Cardiac muscle cell (in vitro differentiated cells and primary cell): ENCODE measurements around the gene GRIA1. TPM values are rescaled to one million over a fixed set of nuclear protein-coding genes. Genes with fewer than 3 reads are reported as not detected.
A peak's percentile ranks its signal among the peaks of the same experiment; 100 is the strongest.

Experiments used
- DNase-seq, 2 donors: peaks; one replicate each; pipeline versions ENCODE4 v3.0.0 to v3.0.0-alpha.2; 2010 to 2017; ENCODE audit warnings: low read depth in 1 of 2, low spot score in 1 of 2
- H3K27ac ChIP-seq: fragments of 200-600 bp; sonication (generic); 2 replicates; pipeline ENCODE4 v1.5.1; 2016
- H3K27me3 ChIP-seq: fragments of 200-600 bp; sonication (generic); 2 replicates; pipeline ENCODE4 v1.6.0; 2016; ENCODE audit warnings: control low read depth
- H3K36me3 ChIP-seq: fragments of 200-600 bp; sonication (generic); 2 replicates; pipeline ENCODE4 v1.5.1; 2016; ENCODE audit warnings: control low read depth
- H3K4me1 ChIP-seq: fragments of 200-600 bp; sonication (generic); 2 replicates; pipeline ENCODE4 v1.8.1; 2017; ENCODE audit warnings: low read depth, mild to moderate bottlenecking, mixed run types
- H3K4me3 ChIP-seq: fragments of 200-600 bp; sonication (generic); 2 replicates; pipeline ENCODE4 v1.5.1; 2016; ENCODE audit warnings: mild to moderate bottlenecking
- H3K9me3 ChIP-seq: fragments of 200-600 bp; sonication (generic); 2 replicates; pipeline ENCODE4 v1.5.1; 2017; ENCODE audit warnings: low read depth, mild to moderate bottlenecking, control low read depth
- CTCF ChIP-seq: IDR thresholded peaks from 2 replicates; pipeline ENCODE4 v1.5.1; 2012; ENCODE audit warnings: low read depth, mild to moderate bottlenecking, low read length
- polyA plus RNA-seq: library from polyadenylated mRNA; unstranded; fragments of >200 nt; fragmentation: Nextera tagmentation; extraction: Ambion mirVana; gene quantifications from 2 replicates; pipeline ENCODE4 v1.2.1, GENCODE V29; 2016
- total RNA-seq: library from RNA; depleted of rRNA; stranded (reverse); fragments of >200 nt; gene quantifications from 2 replicates; pipeline ENCODE4 v1.2.3, GENCODE V29; 2016

The GRIA1 gene
- total and polyA plus RNA-seq, 2 experiments from 2014 or later: 1.6 to 2.3 TPM

GRCh38 chr5:153513156-153513555 lies 22.7 kb downstream of the GRIA1 start:
- Histone ChIP-seq H3K27ac (no peak overlapping the region), H3K4me3 (no peak overlapping the region), H3K9me3 (no peaks in the 10 kb centered on the region), H3K27me3 (no peaks in the 10 kb centered on the region), H3K36me3 (no peaks in the 10 kb centered on the region), H3K4me1 (no peaks in the 10 kb centered on the region)
- no peak for TF ChIP-seq CTCF
- peak in 1 of 2 donors; percentile 61 for DNase-seq

GRCh38 chr5:153515301-153515700 lies 24.8 kb downstream of the GRIA1 start:
- Histone ChIP-seq H3K27ac (no peak overlapping the region), H3K36me3 (no peaks in the 10 kb centered on the region), H3K4me3 (no peak overlapping the region), H3K9me3 (no peaks in the 10 kb centered on the region), H3K4me1 (no peaks in the 10 kb centered on the region), H3K27me3 (no peaks in the 10 kb centered on the region)
- peak in 1 of 2 donors; percentile 55 for DNase-seq
- no peak for TF ChIP-seq CTCF

- Histone ChIP-seq H3K27ac (no peak overlapping the region), H3K4me1 (no peaks in the 10 kb centered on the region), H3K4me3 (no peak overlapping the region), H3K27me3 (no peaks in the 10 kb centered on the region), H3K36me3 (no peaks in the 10 kb centered on the region), H3K9me3 (no peaks in the 10 kb centered on the region)
- no peak for TF ChIP-seq CTCF
- DNase-seq: no peak
Measured at GRCh38 chr5:153516504-153517240, 26.2 kb downstream of the GRIA1 start.

- no peaks in the 10 kb centered on the region for H3K9me3 ChIP-seq
- H3K4me3 ChIP-seq: no peak overlapping the region
- no peak overlapping the region for H3K27ac ChIP-seq
- no peak for TF ChIP-seq CTCF
- no peaks in the 10 kb centered on the region for H3K4me1 ChIP-seq
- DNase-seq: no peak
- H3K36me3 ChIP-seq: no peaks in the 10 kb centered on the region
- no peaks in the 10 kb centered on the region for H3K27me3 ChIP-seq
Measured at GRCh38 chr5:153517241-153517611, 26.8 kb downstream of the GRIA1 start.

GRCh38 chr5:153520137-153520536 lies 29.7 kb downstream of the GRIA1 start:
- Histone ChIP-seq H3K4me3 (no peak overlapping the region), H3K36me3 (no peaks in the 10 kb centered on the region), H3K4me1 (no peaks in the 10 kb centered on the region), H3K9me3 (no peaks in the 10 kb centered on the region), H3K27me3 (no peaks in the 10 kb centered on the region), H3K27ac (no peak overlapping the region)
- DNase-seq: no peak
- no peak for TF ChIP-seq CTCF
